Measurements from ENCODE around the gene ZNF148.

GRCh38 chr3:125206934-125207333, 168.2 kb downstream of the ZNF148 start:
- TF ChIP-seq POLR2A (IDR thresholded peaks at IDR 0.05) (no peak), CTCF (IDR thresholded peaks at IDR 0.05 in 4 of 5, conservative IDR thresholded peaks at IDR 0.05 in 1 of 5) (no peak)
